Astrocyte of the spinal cord (primary cell): Measurements from ENCODE around the gene PPL.
"Not testable (repeated sequence)": the region's sequence is repeated elsewhere in the genome, so short reads cannot be mapped to it uniquely, and the experiment has no call there.

ENCODE experiments used
- DNase-seq: peaks from one replicate; pipeline ENCODE4 v3.0.0; 2011; ENCODE audit warnings: low read depth, low spot score
- H3K4me3 ChIP-seq: 2 replicates; pipeline ENCODE4 v1.5.1; 2011; ENCODE audit warnings: low read depth, mild to moderate bottlenecking, low read length, moderate library complexity
- CTCF ChIP-seq: IDR thresholded peaks from 2 replicates; pipeline ENCODE4 v1.5.1; 2012; ENCODE audit warnings: low read depth, mild to moderate bottlenecking, low read length, inconsistent platforms
- in situ Hi-C: cut with HindIII; loops from 2 replicates; pipeline ENCODE4 v1.10.0; 2017; ENCODE audit warnings: low sequenced_read_pairs

The PPL gene

GRCh38 chr16:4968879-4969483, 32.0 kb upstream of the PPL start:
- DNase-seq = no peak
- no peak for TF ChIP-seq CTCF
- in situ Hi-C loops = no loop called here
- no peak overlapping the region for H3K4me3 ChIP-seq

GRCh38 chr16:4968278-4968677, 31.3 kb upstream of the PPL start:
- H3K4me3 ChIP-seq, in situ Hi-C loops, DNase-seq: not testable (repeated sequence)

GRCh38 chr16:4966736-4967453, 29.9 kb upstream of the PPL start:
- DNase-seq = no peak
- no peak for TF ChIP-seq CTCF
- in situ Hi-C loops = no loop called here

GRCh38 chr16:4963527-4963926, 26.6 kb upstream of the PPL start:
- DNase-seq, H3K4me3 ChIP-seq, in situ Hi-C loops: not testable (repeated sequence)

More at GRCh38 chr16:4966736-4967453, 29.9 kb upstream of the PPL start:
- H3K4me3 ChIP-seq = no peak overlapping the region

- no peak for DNase-seq
- TF ChIP-seq CTCF = no peak
- in situ Hi-C loops = no loop called here
- no peak overlapping the region for H3K4me3 ChIP-seq
Observed at GRCh38 chr16:4962716-4963115, 25.8 kb upstream of the PPL start.

- TF ChIP-seq CTCF = no peak
- H3K4me3 ChIP-seq = no peak overlapping the region
- no peak for DNase-seq
- in situ Hi-C loops = no loop called here
Observed at GRCh38 chr16:4960579-4960978, 23.6 kb upstream of the PPL start.

- DNase-seq = no peak
- peak overlapping the region; percentile 29 for H3K4me3 ChIP-seq
- no peak for TF ChIP-seq CTCF
- in situ Hi-C loops = no loop called here
Observed at GRCh38 chr16:4958510-4959438, 21.8 kb upstream of the PPL start.
